ENCODE results near the gene ZXDC.

The ZXDC gene

GRCh38 chr3:126435456-126436315, 40.0 kb downstream of the ZXDC start:
- DNase-seq (no peak), ATAC-seq (no peak)

GRCh38 chr3:126434931-126435411, 40.7 kb downstream of the ZXDC start:
- ATAC-seq, result no peak
- no peak for DNase-seq

- ATAC-seq (no peak), DNase-seq (no peak)
These were observed 41.5 kb downstream of the ZXDC start for GRCh38 chr3:126434264-126434590.

GRCh38 chr3:126433496-126434263, 42.0 kb downstream of the ZXDC start:
- ATAC-seq (no peak), DNase-seq (no peak)

GRCh38 chr3:126433105-126433430, 42.6 kb downstream of the ZXDC start:
- ATAC-seq (no peak), DNase-seq (no peak)

- DNase-seq (no peak), ATAC-seq (no peak)
These were observed 43.2 kb downstream of the ZXDC start for GRCh38 chr3:126432361-126433104.

- no peak for DNase-seq
- ATAC-seq, result peak; percentile 60
These were observed 44.6 kb downstream of the ZXDC start for GRCh38 chr3:126431103-126431534.

GRCh38 chr3:126424751-126425150, 50.9 kb downstream of the ZXDC start:
- DNase-seq (no peak), ATAC-seq (no peak)

- no peak for ATAC-seq
- DNase-seq, result no peak
These were observed 51.5 kb downstream of the ZXDC start for GRCh38 chr3:126424039-126424717.

GRCh38 chr3:126423191-126424038, 52.3 kb downstream of the ZXDC start:
- no peak for DNase-seq
- no peak for ATAC-seq

GRCh38 chr3:126422571-126423091, 53.1 kb downstream of the ZXDC start:
- ATAC-seq, result no peak
- DNase-seq, result no peak

GRCh38 chr3:126422121-126422520, 53.6 kb downstream of the ZXDC start:
- DNase-seq (no peak), ATAC-seq (no peak)

GRCh38 chr3:126421573-126422119, 54.0 kb downstream of the ZXDC start:
- no peak for DNase-seq
- ATAC-seq, result no peak

- no peak for ATAC-seq
- no peak for DNase-seq
These were observed 55.6 kb downstream of the ZXDC start for GRCh38 chr3:126419886-126420786.

GRCh38 chr3:126419151-126419703, 56.5 kb downstream of the ZXDC start:
- no peak for ATAC-seq
- DNase-seq, result no peak

GRCh38 chr3:126418661-126419131, 57.0 kb downstream of the ZXDC start:
- DNase-seq, result no peak
- ATAC-seq, result no peak

GRCh38 chr3:126417981-126418530, 57.6 kb downstream of the ZXDC start:
- DNase-seq, result no peak
- no peak for ATAC-seq

- no peak for ATAC-seq
- DNase-seq, result no peak
These were observed 58.2 kb downstream of the ZXDC start for GRCh38 chr3:126417515-126417914.

- ATAC-seq, result no peak
- DNase-seq, result no peak
These were observed 58.7 kb downstream of the ZXDC start for GRCh38 chr3:126416943-126417342.

Data from stimulated activated naive CD8-positive, alpha-beta T cell treated with anti-CD3 and anti-CD28 coated beads, Interleukin-15, Interleukin-2, amounts not matched to agents 100 U/mL and 50 U/mL, for 24 hours (primary cell).